OCI-LY7 (cell line): Measurements from ENCODE around the gene TNS1. TPM values are rescaled to one million over a fixed set of nuclear protein-coding genes. Genes with fewer than 3 reads are reported as not detected.

ENCODE experiments used
- BruUV-seq: library from RNA; stranded (reverse); fragments of 400-500 nt; replicated peaks from 2 replicates; lab custom pipeline; 2021; lab: Mats Ljungman, UMichigan
- CTCF ChIA-PET: fragments of 300-600 bp; sonication (Branson Sonifier 250); formaldehyde crosslinking; loops from one replicate; lab custom pipeline; 2022; ENCODE audit warnings: antibody characterized with exemption; ENCODE audit not compliant: unreplicated experiment; lab: Charles Lee
- POLR2A ChIA-PET: fragments of 300-600 bp; sonication (Branson Sonifier 250); formaldehyde crosslinking; loops from one replicate; lab custom pipeline; 2022; ENCODE audit warnings: antibody characterized with exemption; lab: Charles Lee
- DNase-seq: peaks from one replicate; pipeline ENCODE4 v3.0.0-alpha.2; 2015; ENCODE audit warnings: low spot score
- H2AFZ ChIP-seq: fragments of 200-600 bp; sonication (generic), shearing (Covaris generic); 2 replicates; pipeline ENCODE4 v1.6.1; 2014; ENCODE audit warnings: mild to moderate bottlenecking, antibody characterized with exemption, low read length, moderate library complexity
- H3K27ac ChIP-seq: fragments of 200-600 bp; sonication (generic); 2 replicates; pipeline ENCODE4 v1.5.1; 2014; ENCODE audit warnings: mixed run types, low read depth, mild to moderate bottlenecking, moderate library complexity, low read length, inconsistent platforms; ENCODE audit not compliant: poor library complexity, severe bottlenecking
- H3K36me3 ChIP-seq: fragments of 200-600 bp; sonication (generic); 2 replicates; pipeline ENCODE4 v1.6.1; 2014; ENCODE audit warnings: mild to moderate bottlenecking, antibody characterized with exemption, low read length, moderate library complexity, mixed read lengths; ENCODE audit not compliant: insufficient read depth
- H3K4me1 ChIP-seq: fragments of 200-600 bp; sonication (generic); 2 replicates; pipeline ENCODE4 v1.5.1; 2014; ENCODE audit warnings: mild to moderate bottlenecking, low read length; ENCODE audit not compliant: insufficient read depth, poor library complexity, severe bottlenecking
- H3K4me2 ChIP-seq: fragments of 200-600 bp; sonication (generic); 2 replicates; pipeline ENCODE4 v1.6.1; 2014; ENCODE audit warnings: mild to moderate bottlenecking, low read length
- H3K4me3 ChIP-seq: fragments of 200-600 bp; sonication (generic); 2 replicates; pipeline ENCODE4 v1.5.1; 2014; ENCODE audit warnings: mild to moderate bottlenecking, low read depth, low read length; ENCODE audit not compliant: poor library complexity, severe bottlenecking
- H3K79me2 ChIP-seq: fragments of 200-600 bp; sonication (generic); 2 replicates; pipeline ENCODE4 v1.6.1; 2016; ENCODE audit warnings: low read depth, mild to moderate bottlenecking, low read length, moderate library complexity, mixed read lengths; ENCODE audit not compliant: insufficient read depth
- H3K9me2 ChIP-seq: fragments of 200-600 bp; sonication (generic); 2 replicates; pipeline ENCODE4 v1.6.1; 2016; ENCODE audit warnings: mild to moderate bottlenecking, low read length, mixed read lengths; ENCODE audit not compliant: insufficient read depth
- H3K9me3 ChIP-seq: fragments of 200-600 bp; sonication (generic); 2 replicates; pipeline ENCODE4 v1.6.1; 2014; ENCODE audit warnings: mild to moderate bottlenecking, mixed run types, low read length, mixed read lengths
- H4K20me1 ChIP-seq: fragments of 200-600 bp; sonication (generic); 2 replicates; pipeline ENCODE4 v1.6.1; 2014; ENCODE audit warnings: mild to moderate bottlenecking, antibody characterized with exemption, low read length, moderate library complexity, mixed read lengths; ENCODE audit not compliant: insufficient read depth
- CTCF ChIP-seq: fragments of 200-600 bp; sonication (generic); conservative IDR thresholded peaks from 2 replicates; pipeline ENCODE4 v1.5.1; 2014; ENCODE audit warnings: mild to moderate bottlenecking, antibody characterized with exemption, low read length, moderate library complexity, mixed read lengths
- EZH2phosphoT487 ChIP-seq: fragments of 200-600 bp; sonication (generic); IDR thresholded peaks from 2 replicates; pipeline ENCODE4 v1.6.1; 2018; ENCODE audit warnings: low read depth, borderline replicate concordance, mild to moderate bottlenecking, mixed run types, antibody characterized with exemption, low read length, moderate library complexity, mixed read lengths
- intact Hi-C: fragments of 100-400 bp; cut with micrococcal nuclease; formaldehyde crosslinking; loops from one replicate; pipeline ENCODE4 v1.10.0; 2022; ENCODE audit not compliant: unreplicated experiment
- total RNA-seq, 2 experiments: library from RNA; depleted of rRNA in 1 of 2; stranded (reverse); fragments of >200 nt in 1 of 2; shearing (Covaris generic) in 1 of 2; gene quantifications; 2 replicates each; pipeline ENCODE4 v1.2.3, GENCODE V29; 2014 to 2022

The TNS1 gene
- total RNA-seq, 2 experiments from 2014 or later, result not detected

GRCh38 chr2:217934321-217935131, 68.3 kb downstream of the TNS1 start:
- Histone ChIP-seq H3K27ac (no peak overlapping the region), H3K4me1 (no peaks in the 10 kb centered on the region), H4K20me1 (no peaks in the 10 kb centered on the region), H3K9me2 (no peaks in the 10 kb centered on the region), H3K36me3 (no peaks in the 10 kb centered on the region), H3K4me3 (no peak overlapping the region), H2AFZ (no peak overlapping the region), H3K9me3 (no peaks in the 10 kb centered on the region), H3K79me2 (no peaks in the 10 kb centered on the region), H3K4me2 (no peak overlapping the region)
- BruUV-seq, result no TSS peak
- ChIA-PET CTCF (no interaction called here), POLR2A (no interaction called here)
- no peak for DNase-seq
- intact Hi-C loops, result no loop called here
- TF ChIP-seq EZH2phosphoT487 (no peak), CTCF (no peak)

GRCh38 chr2:217933617-217933993, 69.2 kb downstream of the TNS1 start:
- Histone ChIP-seq H3K9me2 (no peaks in the 10 kb centered on the region), H3K9me3 (no peaks in the 10 kb centered on the region), H3K4me3 (no peak overlapping the region), H3K36me3 (no peaks in the 10 kb centered on the region), H4K20me1 (no peaks in the 10 kb centered on the region), H3K27ac (no peak overlapping the region), H2AFZ (no peak overlapping the region), H3K4me2 (no peak overlapping the region), H3K79me2 (no peaks in the 10 kb centered on the region), H3K4me1 (no peaks in the 10 kb centered on the region)
- BruUV-seq, result no TSS peak
- POLR2A ChIA-PET, result no interaction called here
- no peak for DNase-seq
- CTCF ChIA-PET, result no interaction called here
- intact Hi-C loops, result no loop called here
- TF ChIP-seq CTCF (no peak), EZH2phosphoT487 (no peak)
